K562 (cell line): ENCODE measurements around the gene GGA3. TPM values are rescaled to one million over a fixed set of nuclear protein-coding genes. Genes with fewer than 3 reads are reported as not detected.

Experiments
- BRF1 ChIP-seq: IDR thresholded peaks from 3 replicates; pipeline ENCODE4 v1.6.1; 2011; ENCODE audit warnings: borderline replicate concordance, mild to moderate bottlenecking; ENCODE audit not compliant: insufficient read length; ENCODE audit errors: extremely low read depth
- KDM2B ChIP-seq: fragments of 250-450 bp; sonication (Bioruptor Pico); IDR thresholded peaks from 2 replicates; pipeline ENCODE4 v1.8.0; 2021; ENCODE audit warnings: mild to moderate bottlenecking, moderate library complexity
- KLF10 ChIP-seq: fragments of 250-450 bp; sonication (Bioruptor Pico); IDR thresholded peaks from 2 replicates; pipeline ENCODE4 v1.6.1; 2021; ENCODE audit warnings: matching md5 sums
- KLF6 ChIP-seq: fragments of 250-450 bp; sonication (Bioruptor Pico); IDR thresholded peaks from 2 replicates; pipeline ENCODE4 v1.4.0; 2020; ENCODE audit warnings: mild to moderate bottlenecking, moderate library complexity, borderline replicate concordance
- POLR2AphosphoS5 ChIP-seq: IDR thresholded peaks from 2 replicates; pipeline ENCODE4 v1.6.1; 2011; ENCODE audit warnings: mild to moderate bottlenecking, low read depth, low read length, moderate library complexity; ENCODE audit not compliant: control insufficient read depth, insufficient read depth
- RBFOX2 ChIP-seq: fragments of 200-400 bp; formaldehyde crosslinking; IDR thresholded peaks from 2 replicates; pipeline ENCODE4 v1.6.1; 2017; ENCODE audit warnings: low read depth, mild to moderate bottlenecking, low read length, moderate library complexity
- TAF9B ChIP-seq: fragments of 450-650 bp; IDR thresholded peaks from 2 replicates; pipeline ENCODE4 v1.6.1; 2018; ENCODE audit warnings: mild to moderate bottlenecking; ENCODE audit not compliant: partially characterized antibody
- TAL1 ChIP-seq: fragments of 450-650 bp; IDR thresholded peaks from 2 replicates; pipeline ENCODE4 v1.6.1; 2016; ENCODE audit warnings: mild to moderate bottlenecking
- TCF7 ChIP-seq: sonication (generic); IDR thresholded peaks from 2 replicates; pipeline ENCODE4 v1.6.1; 2016; ENCODE audit warnings: antibody characterized with exemption, borderline replicate concordance
- ZNF212 ChIP-seq: fragments of 450-650 bp; formaldehyde crosslinking; IDR thresholded peaks from 2 replicates; pipeline ENCODE4 v1.4.0; 2020; ENCODE audit warnings: mild to moderate bottlenecking
- polyA plus RNA-seq, 8 experiments: library from polyadenylated mRNA; depleted of rRNA in 4 of 8; stranded (reverse) in 5 of 8; unstranded in 3 of 8; fragments of >200 nt; fragmentation: Nextera tagmentation in 2 of 8; fragmentation: Illumina TruSeq in 1 of 8; extraction: Ambion mirVana in 2 of 8; extraction: Trizol in 1 of 8; gene quantifications; 2 replicates each; pipeline versions ENCODE4 v1.2.1 to v1.2.3, GENCODE V29; 2011 to 2014; ENCODE audit warnings: inconsistent platforms in 1 of 8, missing spikeins in 1 of 8
- total RNA-seq, 7 experiments: library from RNA; depleted of rRNA in 6 of 7; stranded (reverse); fragments of >200 nt in 6 of 7; fragmentation: Illumina TruSeq in 2 of 7; extraction: Trizol in 2 of 7; gene quantifications; 2 replicates each; pipeline versions ENCODE4 v1.2.1 to v1.2.3, GENCODE V29; 2011 to 2021; ENCODE audit warnings: low replicate concordance in 1 of 7
- TF ChIP-seq, protein P1 (sequence below), 2 experiments: fragments of 450-650 bp in 1 of 2; sonication (generic) in 1 of 2; formaldehyde crosslinking in 1 of 2; IDR thresholded peaks; 2 replicates each; pipeline versions ENCODE4 v1.7.1 to v1.9.0; 2016 to 2022; ENCODE audit warnings: inconsistent platforms in 1 of 2, mild to moderate bottlenecking in 1 of 2, missing genetic modification reagents in 1 of 2
- TF ChIP-seq, protein P2 (sequence below): IDR thresholded peaks from 2 replicates; pipeline ENCODE4 v1.6.1; 2011; ENCODE audit not compliant: insufficient read length; ENCODE audit errors: extremely low read depth
- TF ChIP-seq, protein P3 (sequence below): sonication (generic); formaldehyde crosslinking; IDR thresholded peaks from 2 replicates; pipeline ENCODE4 v1.8.0; 2022; ENCODE audit warnings: mild to moderate bottlenecking, missing genetic modification reagents
- TF ChIP-seq, protein P4 (sequence below): fragments of 450-650 bp; IDR thresholded peaks from 2 replicates; pipeline ENCODE4 v1.6.1; 2016; ENCODE audit warnings: mild to moderate bottlenecking

GGA3 gene
- total and polyA plus RNA-seq, 9 of the 15 experiments (the other 6 are each of a cell fraction or from before 2014, with no cell fraction given), result 5.7 to 64.9 (median 25.4) TPM

DNA sequence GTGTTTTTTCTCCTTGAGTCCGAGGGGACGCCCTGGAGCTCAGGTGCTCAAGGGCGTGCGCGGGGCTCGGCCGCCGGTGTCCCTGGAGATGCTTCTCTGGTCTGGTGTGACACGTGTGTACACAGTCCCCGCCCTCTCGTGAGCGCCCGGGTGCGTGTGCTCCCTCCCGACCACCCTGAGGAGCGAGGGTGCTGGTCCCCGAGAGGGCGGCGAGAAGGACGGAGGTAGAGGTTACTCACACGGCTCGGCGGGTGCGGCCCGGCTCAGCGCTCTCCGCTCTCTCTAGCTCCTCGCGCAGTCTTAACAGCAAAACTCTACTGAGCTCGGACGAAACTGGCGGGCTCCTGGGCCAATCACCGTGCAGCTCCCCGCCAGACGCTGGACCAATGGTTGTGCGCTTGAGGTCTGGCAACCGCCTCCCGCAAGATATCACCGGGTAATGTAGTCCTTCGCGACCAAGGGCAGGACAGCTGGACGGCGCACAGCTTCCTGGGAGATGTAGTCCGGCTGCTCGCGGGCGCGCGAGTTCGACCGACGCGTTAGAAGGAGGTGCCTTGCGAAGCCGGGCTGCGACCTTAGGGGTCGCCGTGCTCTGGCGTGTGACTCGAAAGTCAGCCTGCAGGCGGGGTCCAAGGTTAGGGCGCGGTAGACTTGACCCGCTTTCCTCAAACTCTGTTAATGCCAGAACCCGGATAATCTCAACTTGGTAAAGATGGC is 27.9 kb upstream of the GGA3 start, which contains the start of gene SLC25A19 (continued):
- TF ChIP-seq, protein P1, sequence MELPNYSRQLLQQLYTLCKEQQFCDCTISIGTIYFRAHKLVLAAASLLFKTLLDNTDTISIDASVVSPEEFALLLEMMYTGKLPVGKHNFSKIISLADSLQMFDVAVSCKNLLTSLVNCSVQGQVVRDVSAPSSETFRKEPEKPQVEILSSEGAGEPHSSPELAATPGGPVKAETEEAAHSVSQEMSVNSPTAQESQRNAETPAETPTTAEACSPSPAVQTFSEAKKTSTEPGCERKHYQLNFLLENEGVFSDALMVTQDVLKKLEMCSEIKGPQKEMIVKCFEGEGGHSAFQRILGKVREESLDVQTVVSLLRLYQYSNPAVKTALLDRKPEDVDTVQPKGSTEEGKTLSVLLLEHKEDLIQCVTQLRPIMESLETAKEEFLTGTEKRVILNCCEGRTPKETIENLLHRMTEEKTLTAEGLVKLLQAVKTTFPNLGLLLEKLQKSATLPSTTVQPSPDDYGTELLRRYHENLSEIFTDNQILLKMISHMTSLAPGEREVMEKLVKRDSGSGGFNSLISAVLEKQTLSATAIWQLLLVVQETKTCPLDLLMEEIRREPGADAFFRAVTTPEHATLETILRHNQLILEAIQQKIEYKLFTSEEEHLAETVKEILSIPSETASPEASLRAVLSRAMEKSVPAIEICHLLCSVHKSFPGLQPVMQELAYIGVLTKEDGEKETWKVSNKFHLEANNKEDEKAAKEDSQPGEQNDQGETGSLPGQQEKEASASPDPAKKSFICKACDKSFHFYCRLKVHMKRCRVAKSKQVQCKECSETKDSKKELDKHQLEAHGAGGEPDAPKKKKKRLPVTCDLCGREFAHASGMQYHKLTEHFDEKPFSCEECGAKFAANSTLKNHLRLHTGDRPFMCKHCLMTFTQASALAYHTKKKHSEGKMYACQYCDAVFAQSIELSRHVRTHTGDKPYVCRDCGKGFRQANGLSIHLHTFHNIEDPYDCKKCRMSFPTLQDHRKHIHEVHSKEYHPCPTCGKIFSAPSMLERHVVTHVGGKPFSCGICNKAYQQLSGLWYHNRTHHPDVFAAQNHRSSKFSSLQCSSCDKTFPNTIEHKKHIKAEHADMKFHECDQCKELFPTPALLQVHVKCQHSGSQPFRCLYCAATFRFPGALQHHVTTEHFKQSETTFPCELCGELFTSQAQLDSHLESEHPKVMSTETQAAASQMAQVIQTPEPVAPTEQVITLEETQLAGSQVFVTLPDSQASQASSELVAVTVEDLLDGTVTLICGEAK (IDR thresholded peaks at IDR 0.05), result peak; percentile 67
- TF ChIP-seq, protein P1 (CRISPR knock-in tag; IDR thresholded peaks at IDR 0.05), result no peak
- TF ChIP-seq ZNF212 (CRISPR knock-in tag), result no peak
- no peak for TF ChIP-seq KDM2B (CRISPR knock-in tag)
- no peak for TF ChIP-seq KLF10 (CRISPR knock-in tag)
- peak; percentile 26; the same call in 1 of the 2 replicates for TF ChIP-seq POLR2AphosphoS5
- TF ChIP-seq TAF9B, result peak; percentile 17
- TF ChIP-seq, protein P2, sequence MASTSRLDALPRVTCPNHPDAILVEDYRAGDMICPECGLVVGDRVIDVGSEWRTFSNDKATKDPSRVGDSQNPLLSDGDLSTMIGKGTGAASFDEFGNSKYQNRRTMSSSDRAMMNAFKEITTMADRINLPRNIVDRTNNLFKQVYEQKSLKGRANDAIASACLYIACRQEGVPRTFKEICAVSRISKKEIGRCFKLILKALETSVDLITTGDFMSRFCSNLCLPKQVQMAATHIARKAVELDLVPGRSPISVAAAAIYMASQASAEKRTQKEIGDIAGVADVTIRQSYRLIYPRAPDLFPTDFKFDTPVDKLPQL, result peak; percentile 38
- 0 out of 2 replicates have a peak, but pooled peaks have one; percentile 16 for TF ChIP-seq KLF6 (CRISPR knock-in tag)
- TF ChIP-seq RBFOX2, result peak; percentile 97
- no peak for TF ChIP-seq TCF7
- TF ChIP-seq, protein P3, sequence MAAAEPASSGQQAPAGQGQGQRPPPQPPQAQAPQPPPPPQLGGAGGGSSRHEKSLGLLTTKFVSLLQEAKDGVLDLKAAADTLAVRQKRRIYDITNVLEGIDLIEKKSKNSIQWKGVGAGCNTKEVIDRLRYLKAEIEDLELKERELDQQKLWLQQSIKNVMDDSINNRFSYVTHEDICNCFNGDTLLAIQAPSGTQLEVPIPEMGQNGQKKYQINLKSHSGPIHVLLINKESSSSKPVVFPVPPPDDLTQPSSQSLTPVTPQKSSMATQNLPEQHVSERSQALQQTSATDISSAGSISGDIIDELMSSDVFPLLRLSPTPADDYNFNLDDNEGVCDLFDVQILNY (CRISPR knock-in tag), result no peak
- no peak for TF ChIP-seq BRF1
- no peak for TF ChIP-seq TAL1
- TF ChIP-seq, protein P4, sequence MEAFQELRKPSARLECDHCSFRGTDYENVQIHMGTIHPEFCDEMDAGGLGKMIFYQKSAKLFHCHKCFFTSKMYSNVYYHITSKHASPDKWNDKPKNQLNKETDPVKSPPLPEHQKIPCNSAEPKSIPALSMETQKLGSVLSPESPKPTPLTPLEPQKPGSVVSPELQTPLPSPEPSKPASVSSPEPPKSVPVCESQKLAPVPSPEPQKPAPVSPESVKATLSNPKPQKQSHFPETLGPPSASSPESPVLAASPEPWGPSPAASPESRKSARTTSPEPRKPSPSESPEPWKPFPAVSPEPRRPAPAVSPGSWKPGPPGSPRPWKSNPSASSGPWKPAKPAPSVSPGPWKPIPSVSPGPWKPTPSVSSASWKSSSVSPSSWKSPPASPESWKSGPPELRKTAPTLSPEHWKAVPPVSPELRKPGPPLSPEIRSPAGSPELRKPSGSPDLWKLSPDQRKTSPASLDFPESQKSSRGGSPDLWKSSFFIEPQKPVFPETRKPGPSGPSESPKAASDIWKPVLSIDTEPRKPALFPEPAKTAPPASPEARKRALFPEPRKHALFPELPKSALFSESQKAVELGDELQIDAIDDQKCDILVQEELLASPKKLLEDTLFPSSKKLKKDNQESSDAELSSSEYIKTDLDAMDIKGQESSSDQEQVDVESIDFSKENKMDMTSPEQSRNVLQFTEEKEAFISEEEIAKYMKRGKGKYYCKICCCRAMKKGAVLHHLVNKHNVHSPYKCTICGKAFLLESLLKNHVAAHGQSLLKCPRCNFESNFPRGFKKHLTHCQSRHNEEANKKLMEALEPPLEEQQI, result no peak
